ENCODE data around the gene UTF1. TPM values are rescaled to one million over a fixed set of nuclear protein-coding genes. Genes with fewer than 3 reads are reported as not detected.

UTF1 gene
- polyA plus RNA-seq, 1 donor from 2014 or later = not detected

GRCh38 chr10:133253361-133253955 lies 23.4 kb downstream of the UTF1 start:
- no peaks in the 10 kb centered on the region for H3K27me3 ChIP-seq (ENCODE audit: insufficient read depth, low read depth, low read length)

GRCh38 chr10:133254421-133255120 lies 24.6 kb downstream of the UTF1 start:
- Histone ChIP-seq H2AFZ (ENCODE audit: low read depth, low read length) (no peak overlapping the region), H3K9ac (ENCODE audit: low read length) (no peak overlapping the region), H3K27ac (ENCODE audit: low read length) (no peak overlapping the region), H3F3A (ENCODE audit: insufficient read depth, low read length, poor library complexity, severe bottlenecking) (no peaks in the 10 kb centered on the region), H3K36me3 (ENCODE audit: insufficient read depth, low read length) (no peaks in the 10 kb centered on the region), H3K9me3 (ENCODE audit: low read length) (no peaks in the 10 kb centered on the region), H3K4me3 (ENCODE audit: low read length) (no peak overlapping the region), H4K20me1 (ENCODE audit: insufficient read depth) (no peaks in the 10 kb centered on the region), H3K79me2 (replicated peaks; ENCODE audit: insufficient read depth, low read length) (no peaks in the 10 kb centered on the region), H3K9me2 (ENCODE audit: insufficient read depth, low read length) (no peaks in the 10 kb centered on the region), H3K4me2 (ENCODE audit: low read length) (no peak overlapping the region), H3K27me3 (ENCODE audit: insufficient read depth, low read depth, low read length) (no peaks in the 10 kb centered on the region)
- TF ChIP-seq MXI1 (conservative IDR thresholded peaks at IDR 0.05; ENCODE audit: poor library complexity, severe bottlenecking) (no peak), EZH2 (IDR thresholded peaks at IDR 0.05; ENCODE audit: borderline replicate concordance, insufficient read depth, low read length, poor library complexity, severe bottlenecking) (no peak), RAD21 (conservative IDR thresholded peaks at IDR 0.05) (no peak), EP300 (conservative IDR thresholded peaks at IDR 0.05; ENCODE audit: poor library complexity, severe bottlenecking) (no peak), TAF1 (IDR thresholded peaks at IDR 0.05; ENCODE audit: low read depth) (no peak), POLR2AphosphoS5 (IDR thresholded peaks at IDR 0.05) (no peak), CTCF (IDR thresholded peaks at IDR 0.05; ENCODE audit: poor library complexity, severe bottlenecking) (no peak), SMC3 (conservative IDR thresholded peaks at IDR 0.05; ENCODE audit: poor library complexity) (no peak)
- TF ChIP-seq, protein P1, sequence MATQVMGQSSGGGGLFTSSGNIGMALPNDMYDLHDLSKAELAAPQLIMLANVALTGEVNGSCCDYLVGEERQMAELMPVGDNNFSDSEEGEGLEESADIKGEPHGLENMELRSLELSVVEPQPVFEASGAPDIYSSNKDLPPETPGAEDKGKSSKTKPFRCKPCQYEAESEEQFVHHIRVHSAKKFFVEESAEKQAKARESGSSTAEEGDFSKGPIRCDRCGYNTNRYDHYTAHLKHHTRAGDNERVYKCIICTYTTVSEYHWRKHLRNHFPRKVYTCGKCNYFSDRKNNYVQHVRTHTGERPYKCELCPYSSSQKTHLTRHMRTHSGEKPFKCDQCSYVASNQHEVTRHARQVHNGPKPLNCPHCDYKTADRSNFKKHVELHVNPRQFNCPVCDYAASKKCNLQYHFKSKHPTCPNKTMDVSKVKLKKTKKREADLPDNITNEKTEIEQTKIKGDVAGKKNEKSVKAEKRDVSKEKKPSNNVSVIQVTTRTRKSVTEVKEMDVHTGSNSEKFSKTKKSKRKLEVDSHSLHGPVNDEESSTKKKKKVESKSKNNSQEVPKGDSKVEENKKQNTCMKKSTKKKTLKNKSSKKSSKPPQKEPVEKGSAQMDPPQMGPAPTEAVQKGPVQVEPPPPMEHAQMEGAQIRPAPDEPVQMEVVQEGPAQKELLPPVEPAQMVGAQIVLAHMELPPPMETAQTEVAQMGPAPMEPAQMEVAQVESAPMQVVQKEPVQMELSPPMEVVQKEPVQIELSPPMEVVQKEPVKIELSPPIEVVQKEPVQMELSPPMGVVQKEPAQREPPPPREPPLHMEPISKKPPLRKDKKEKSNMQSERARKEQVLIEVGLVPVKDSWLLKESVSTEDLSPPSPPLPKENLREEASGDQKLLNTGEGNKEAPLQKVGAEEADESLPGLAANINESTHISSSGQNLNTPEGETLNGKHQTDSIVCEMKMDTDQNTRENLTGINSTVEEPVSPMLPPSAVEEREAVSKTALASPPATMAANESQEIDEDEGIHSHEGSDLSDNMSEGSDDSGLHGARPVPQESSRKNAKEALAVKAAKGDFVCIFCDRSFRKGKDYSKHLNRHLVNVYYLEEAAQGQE (IDR thresholded peaks at IDR 0.05; ENCODE audit: borderline replicate concordance) = no peak

More at GRCh38 chr10:133253361-133253955, 23.4 kb downstream of the UTF1 start:
- TF ChIP-seq EP300 (conservative IDR thresholded peaks at IDR 0.05; ENCODE audit: poor library complexity, severe bottlenecking) (no peak), EZH2 (IDR thresholded peaks at IDR 0.05; ENCODE audit: borderline replicate concordance, insufficient read depth, low read length, poor library complexity, severe bottlenecking) (no peak), CTCF (IDR thresholded peaks at IDR 0.05; ENCODE audit: poor library complexity, severe bottlenecking) (no peak), RAD21 (conservative IDR thresholded peaks at IDR 0.05) (no peak), SMC3 (conservative IDR thresholded peaks at IDR 0.05; ENCODE audit: poor library complexity) (no peak)
- H3K4me2 ChIP-seq (ENCODE audit: low read length) = no peak overlapping the region
- H3F3A ChIP-seq (ENCODE audit: insufficient read depth, low read length, poor library complexity, severe bottlenecking) = no peaks in the 10 kb centered on the region
- H4K20me1 ChIP-seq (ENCODE audit: insufficient read depth) = no peaks in the 10 kb centered on the region
- no peak overlapping the region for H3K27ac ChIP-seq (ENCODE audit: low read length)
- H3K36me3 ChIP-seq (ENCODE audit: insufficient read depth, low read length) = no peaks in the 10 kb centered on the region
- no peak overlapping the region for H3K9ac ChIP-seq (ENCODE audit: low read length)
- H3K4me3 ChIP-seq (ENCODE audit: low read length) = no peak overlapping the region
- no peaks in the 10 kb centered on the region for H3K79me2 ChIP-seq (replicated peaks; ENCODE audit: insufficient read depth, low read length)
- no peaks in the 10 kb centered on the region for H3K9me3 ChIP-seq (ENCODE audit: low read length)
- H2AFZ ChIP-seq (ENCODE audit: low read depth, low read length) = no peak overlapping the region
- no peaks in the 10 kb centered on the region for H3K9me2 ChIP-seq (ENCODE audit: insufficient read depth, low read length)
